ENCODE data around the gene CYTH3. TPM values are rescaled to one million over a fixed set of nuclear protein-coding genes. Genes with fewer than 3 reads are reported as not detected.

Gene CYTH3
- total and polyA plus RNA-seq, 2 donors (not counting 3 experiments of a cell fraction or from before 2014, with no cell fraction given) = 8.6 to 11.2 TPM

- no peaks in the 10 kb centered on the region for H3K36me3 ChIP-seq (ENCODE audit: control insufficient read depth in 2 of 2, extremely low read depth in 1 of 2, insufficient read depth in 2 of 2, low read length in 2 of 2)
- H3K4me1 ChIP-seq (ENCODE audit: control insufficient read depth, extremely low read depth, insufficient read depth, low read length) = peaks cover 9% of the 10 kb centered on the region
- H2AFZ ChIP-seq (ENCODE audit: low read depth, low read length) = no peak overlapping the region
- TF ChIP-seq EZH2 (IDR thresholded peaks at IDR 0.05; ENCODE audit: borderline replicate concordance, low read depth, low read length, severe bottlenecking) = no peak
- no peak for TF ChIP-seq JUN (IDR thresholded peaks at IDR 0.05; ENCODE audit: borderline replicate concordance, insufficient read depth, insufficient read length, low read depth)
- TF ChIP-seq FOS (IDR thresholded peaks at IDR 0.05; ENCODE audit: borderline replicate concordance, insufficient read depth, low read length) = no peak
- no peak for TF ChIP-seq POLR2AphosphoS5 (IDR thresholded peaks at IDR 0.05; ENCODE audit: insufficient read depth, low read depth, low read length)
- no TSS peak for BruUV-seq (replicated peaks)
- H3K4me3 ChIP-seq (replicated peaks in 1 of 3; ENCODE audit: insufficient read depth in 1 of 3, low read depth in 1 of 3, low read length in 3 of 3) = no peak overlapping the region
- H3K27me3 ChIP-seq (ENCODE audit: control insufficient read depth in 2 of 2, insufficient read depth in 2 of 2, low read length in 2 of 2) = peaks cover 3% of the 10 kb centered on the region in 2 experiments
- DNase-seq (ENCODE audit: low read depth, low spot score) (no peak), FAIRE-seq (no peak)
- H4K20me1 ChIP-seq (replicated peaks; ENCODE audit: control insufficient read depth, extremely low read depth, insufficient read depth, low read length) = no peaks in the 10 kb centered on the region
- ChIA-PET POLR2A (no interaction called here), CTCF (interaction anchor here (1.5 kb wide), 1 partner anchor 114 kb away, joined by 7 read pairs; no protein-coding TSS in a partner anchor)
- intact Hi-C loops (cut with micrococcal nuclease) (loop anchor here (5.0 kb wide), 2 partner anchors 42 to 48 kb away; no protein-coding TSS in a partner anchor), dilution Hi-C loops (cut with MboI; ENCODE audit: extremely low pct_ligation_motif_present, low sequenced_read_pairs) (no loop called here)
- no peaks in the 10 kb centered on the region for H3K9me3 ChIP-seq (replicated peaks; ENCODE audit: control insufficient read depth, insufficient read depth, low read length)
- no peak overlapping the region for H3K4me2 ChIP-seq (ENCODE audit: insufficient read depth, low read length)
- no peak overlapping the region for H3K27ac ChIP-seq (ENCODE audit: insufficient read depth, low read depth, low read length)
- H3K9me1 ChIP-seq (replicated peaks; ENCODE audit: control insufficient read depth, extremely low read depth, insufficient read depth, low read length) = no peaks in the 10 kb centered on the region
- no peak overlapping the region for H3K9ac ChIP-seq (replicated peaks; ENCODE audit: extremely low read depth, insufficient read depth, low read length)
- no peaks in the 10 kb centered on the region for H3K79me2 ChIP-seq (ENCODE audit: control insufficient read depth, insufficient read depth, low read length)
Measured at GRCh38 chr7:6273917-6274630, 1.6 kb upstream of the CYTH3 start.

- Histone ChIP-seq H3K4me2 (ENCODE audit: insufficient read depth, low read length) (no peak overlapping the region), H3K27ac (ENCODE audit: insufficient read depth, low read depth, low read length) (no peak overlapping the region), H4K20me1 (replicated peaks; ENCODE audit: control insufficient read depth, extremely low read depth, insufficient read depth, low read length) (no peaks in the 10 kb centered on the region), H3K9me1 (replicated peaks; ENCODE audit: control insufficient read depth, extremely low read depth, insufficient read depth, low read length) (no peaks in the 10 kb centered on the region), H2AFZ (ENCODE audit: low read depth, low read length) (no peak overlapping the region), H3K27me3 (ENCODE audit: control insufficient read depth in 2 of 2, insufficient read depth in 2 of 2, low read length in 2 of 2) (peaks cover 3% of the 10 kb centered on the region in 2 experiments), H3K4me3 (replicated peaks in 1 of 3; ENCODE audit: insufficient read depth in 1 of 3, low read depth in 1 of 3, low read length in 3 of 3) (no peak overlapping the region), H3K4me1 (ENCODE audit: control insufficient read depth, extremely low read depth, insufficient read depth, low read length) (peaks cover 9% of the 10 kb centered on the region), H3K9me3 (replicated peaks; ENCODE audit: control insufficient read depth, insufficient read depth, low read length) (no peaks in the 10 kb centered on the region), H3K79me2 (ENCODE audit: control insufficient read depth, insufficient read depth, low read length) (no peaks in the 10 kb centered on the region), H3K36me3 (ENCODE audit: control insufficient read depth in 2 of 2, extremely low read depth in 1 of 2, insufficient read depth in 2 of 2, low read length in 2 of 2) (no peaks in the 10 kb centered on the region), H3K9ac (replicated peaks; ENCODE audit: extremely low read depth, insufficient read depth, low read length) (no peak overlapping the region)
- DNase-seq (ENCODE audit: low read depth, low spot score) = no peak
- TF ChIP-seq FOS (IDR thresholded peaks at IDR 0.05; ENCODE audit: borderline replicate concordance, insufficient read depth, low read length) (no peak), GATA2 (IDR thresholded peaks at IDR 0.05; ENCODE audit: insufficient read depth, insufficient read length, low read depth, low read length) (no peak), POLR2AphosphoS5 (IDR thresholded peaks at IDR 0.05; ENCODE audit: insufficient read depth, low read depth, low read length) (no peak), CTCF (IDR thresholded peaks at IDR 0.05; ENCODE audit: extremely low read depth in 1 of 2, insufficient read depth in 1 of 2, low read depth in 1 of 2, low read length in 2 of 2) (no peak), POLR2A (IDR thresholded peaks at IDR 0.05; ENCODE audit: low read depth, low read length) (no peak), MYC (IDR thresholded peaks at IDR 0.05; ENCODE audit: low read depth, low read length) (no peak), EZH2 (IDR thresholded peaks at IDR 0.05; ENCODE audit: borderline replicate concordance, low read depth, low read length, severe bottlenecking) (no peak), JUN (IDR thresholded peaks at IDR 0.05; ENCODE audit: borderline replicate concordance, insufficient read depth, insufficient read length, low read depth) (no peak)
- TF ChIP-seq, protein P1, sequence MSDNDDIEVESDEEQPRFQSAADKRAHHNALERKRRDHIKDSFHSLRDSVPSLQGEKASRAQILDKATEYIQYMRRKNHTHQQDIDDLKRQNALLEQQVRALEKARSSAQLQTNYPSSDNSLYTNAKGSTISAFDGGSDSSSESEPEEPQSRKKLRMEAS (IDR thresholded peaks at IDR 0.05; ENCODE audit: insufficient read depth, insufficient read length) = no peak
- ChIA-PET CTCF (interaction anchor here (0.8 to 1.5 kb wide), 2 partner anchors 17 to 113 kb away, joined by 3 to 7 read pairs; no protein-coding TSS in a partner anchor), POLR2A (no interaction called here)
- dilution Hi-C loops (cut with MboI; ENCODE audit: extremely low pct_ligation_motif_present, low sequenced_read_pairs) (no loop called here), intact Hi-C loops (cut with micrococcal nuclease) (loop anchor here (5.0 kb wide), 2 partner anchors 41 to 49 kb away; no protein-coding TSS in a partner anchor)
- no TSS peak for BruUV-seq (replicated peaks)
- FAIRE-seq = no peak
Measured at GRCh38 chr7:6273380-6273837, 985 bp upstream of the CYTH3 start.

All from endothelial cell of umbilical vein (primary cell).